Measurements from ENCODE around the gene MPP3.

DNA sequence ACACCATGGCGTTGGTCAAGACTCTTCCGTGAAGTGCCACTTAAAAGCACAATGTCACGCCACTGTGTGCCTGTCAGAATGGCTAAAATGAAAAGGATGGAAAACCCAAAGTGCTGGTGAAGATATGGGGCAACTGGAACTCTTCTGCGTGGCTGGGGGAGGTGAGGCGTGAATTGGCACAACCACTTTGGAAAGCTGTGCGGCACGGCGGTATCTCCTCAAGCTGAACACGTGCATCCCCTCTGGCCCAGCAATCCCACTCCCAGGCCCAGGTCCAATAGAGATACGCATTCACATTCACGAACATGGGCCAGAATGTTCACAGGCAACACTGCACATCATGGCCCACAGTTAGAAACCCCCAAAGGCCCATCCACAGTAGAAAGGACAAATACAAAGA lies 63.1 kb downstream of the MPP3 start:
- TF ChIP-seq, protein P1, sequence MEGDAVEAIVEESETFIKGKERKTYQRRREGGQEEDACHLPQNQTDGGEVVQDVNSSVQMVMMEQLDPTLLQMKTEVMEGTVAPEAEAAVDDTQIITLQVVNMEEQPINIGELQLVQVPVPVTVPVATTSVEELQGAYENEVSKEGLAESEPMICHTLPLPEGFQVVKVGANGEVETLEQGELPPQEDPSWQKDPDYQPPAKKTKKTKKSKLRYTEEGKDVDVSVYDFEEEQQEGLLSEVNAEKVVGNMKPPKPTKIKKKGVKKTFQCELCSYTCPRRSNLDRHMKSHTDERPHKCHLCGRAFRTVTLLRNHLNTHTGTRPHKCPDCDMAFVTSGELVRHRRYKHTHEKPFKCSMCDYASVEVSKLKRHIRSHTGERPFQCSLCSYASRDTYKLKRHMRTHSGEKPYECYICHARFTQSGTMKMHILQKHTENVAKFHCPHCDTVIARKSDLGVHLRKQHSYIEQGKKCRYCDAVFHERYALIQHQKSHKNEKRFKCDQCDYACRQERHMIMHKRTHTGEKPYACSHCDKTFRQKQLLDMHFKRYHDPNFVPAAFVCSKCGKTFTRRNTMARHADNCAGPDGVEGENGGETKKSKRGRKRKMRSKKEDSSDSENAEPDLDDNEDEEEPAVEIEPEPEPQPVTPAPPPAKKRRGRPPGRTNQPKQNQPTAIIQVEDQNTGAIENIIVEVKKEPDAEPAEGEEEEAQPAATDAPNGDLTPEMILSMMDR (IDR thresholded peaks at IDR 0.05), result no peak
- no peak for TF ChIP-seq POLR2AphosphoS5 (IDR thresholded peaks at IDR 0.05)
